ENCODE results near the gene THEMIS.

Gene THEMIS

DNA sequence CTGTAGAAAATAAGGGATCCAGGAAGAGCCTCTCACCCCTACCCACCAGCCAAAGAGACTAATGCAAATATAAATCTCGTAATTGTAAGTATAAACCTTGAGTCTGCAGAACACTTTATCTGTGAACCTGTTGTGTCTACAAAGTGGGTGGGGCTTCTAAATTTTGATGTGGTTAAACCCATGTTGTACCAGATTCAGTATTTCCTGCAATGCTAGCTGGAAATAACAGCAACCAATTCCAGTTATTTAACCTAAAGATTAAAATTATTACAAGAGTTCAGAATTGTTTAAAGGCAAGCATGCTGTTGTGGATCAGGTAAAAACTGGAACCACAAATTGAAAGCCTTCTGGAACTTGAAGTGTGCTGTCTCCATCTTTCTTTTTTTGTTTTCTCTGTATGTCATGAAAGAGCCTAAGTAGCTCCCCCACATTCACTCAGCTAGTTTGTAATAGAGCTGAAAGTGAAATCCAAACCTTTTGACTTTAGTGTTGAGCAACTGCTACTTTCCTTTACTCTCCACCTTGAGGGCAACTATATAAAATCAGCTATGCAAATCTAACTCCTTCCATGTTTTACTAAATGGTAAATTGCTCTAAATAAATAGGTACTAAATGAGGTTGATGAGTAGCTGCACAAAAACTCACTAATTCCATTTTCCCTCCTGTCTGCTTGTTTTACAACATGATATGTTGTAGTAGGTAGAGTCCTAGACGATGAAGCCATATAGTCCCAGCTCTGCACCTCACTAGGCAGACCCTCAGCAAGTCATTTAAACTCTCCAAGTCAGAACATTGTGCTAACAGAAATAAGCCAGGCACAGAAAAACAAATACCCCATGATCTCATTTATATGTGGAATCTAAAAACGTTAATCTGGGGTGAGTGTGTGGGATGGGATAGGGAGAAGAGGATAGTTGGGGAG, 17.9 kb upstream of the THEMIS start:
- no peaks in the 10 kb centered on the region for H3K9me3 ChIP-seq (ENCODE audit: low read length)
- no peak overlapping the region for H2AFZ ChIP-seq (ENCODE audit: low read length)
- H4K20me1 ChIP-seq (ENCODE audit: insufficient read depth, low read length): no peaks in the 10 kb centered on the region
- H3K36me3 ChIP-seq (ENCODE audit: insufficient read depth, low read length): no peaks in the 10 kb centered on the region
- H3K9me2 ChIP-seq (ENCODE audit: low read depth, low read length): no peaks in the 10 kb centered on the region
- H3F3A ChIP-seq (ENCODE audit: insufficient read depth, low read length): no peaks in the 10 kb centered on the region
- no peak overlapping the region for H3K9ac ChIP-seq (ENCODE audit: low read length)
- H3K4me1 ChIP-seq (ENCODE audit: insufficient read depth, low read length, severe bottlenecking): no peaks in the 10 kb centered on the region
- H3K27me3 ChIP-seq (ENCODE audit: insufficient read depth, low read length): no peaks in the 10 kb centered on the region
- no peaks in the 10 kb centered on the region for H3K79me2 ChIP-seq (ENCODE audit: insufficient read depth, low read length)
- TF ChIP-seq CTCF (IDR thresholded peaks at IDR 0.05; ENCODE audit: low read length) (no peak), EZH2 (IDR thresholded peaks at IDR 0.05; ENCODE audit: borderline replicate concordance, low read length) (no peak)
- H3K4me2 ChIP-seq (ENCODE audit: low read length): no peak overlapping the region
- H3K4me3 ChIP-seq (ENCODE audit: low read depth, low read length, poor library complexity, severe bottlenecking): no peak overlapping the region
- no peak overlapping the region for H3K27ac ChIP-seq (ENCODE audit: low read depth, low read length, poor library complexity, severe bottlenecking)

DNA sequence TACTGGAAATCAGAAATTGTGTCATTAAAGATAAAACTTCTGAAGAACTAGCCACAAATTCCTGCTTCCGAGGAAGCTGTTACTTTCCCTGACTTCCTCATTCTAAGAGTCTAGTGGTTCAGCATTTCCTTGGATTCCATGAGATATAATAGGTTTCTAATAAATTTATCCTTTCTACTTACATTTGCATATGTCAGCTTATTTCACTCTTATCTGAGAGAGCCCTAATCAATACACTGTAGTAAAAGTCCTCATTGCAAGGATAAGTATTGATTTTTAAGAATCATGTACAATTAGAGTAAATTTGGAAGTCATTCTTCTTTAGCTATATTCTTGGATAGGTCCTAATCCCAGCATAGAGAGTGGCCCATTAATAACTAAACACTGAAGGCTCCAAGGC, 16.9 kb upstream of the THEMIS start:
- Histone ChIP-seq H3K36me3 (ENCODE audit: insufficient read depth, low read length) (no peaks in the 10 kb centered on the region), H3K9me2 (ENCODE audit: low read depth, low read length) (no peaks in the 10 kb centered on the region), H3K27ac (ENCODE audit: low read depth, low read length, poor library complexity, severe bottlenecking) (no peak overlapping the region), H3K4me2 (ENCODE audit: low read length) (no peak overlapping the region), H3F3A (ENCODE audit: insufficient read depth, low read length) (no peaks in the 10 kb centered on the region), H3K9ac (ENCODE audit: low read length) (no peak overlapping the region), H3K4me1 (ENCODE audit: insufficient read depth, low read length, severe bottlenecking) (no peaks in the 10 kb centered on the region), H3K9me3 (ENCODE audit: low read length) (no peaks in the 10 kb centered on the region), H3K27me3 (ENCODE audit: insufficient read depth, low read length) (no peaks in the 10 kb centered on the region), H4K20me1 (ENCODE audit: insufficient read depth, low read length) (no peaks in the 10 kb centered on the region), H3K79me2 (ENCODE audit: insufficient read depth, low read length) (no peaks in the 10 kb centered on the region), H2AFZ (ENCODE audit: low read length) (no peak overlapping the region), H3K4me3 (ENCODE audit: low read depth, low read length, poor library complexity, severe bottlenecking) (no peak overlapping the region)
- TF ChIP-seq CTCF (IDR thresholded peaks at IDR 0.05; ENCODE audit: low read length) (no peak), EZH2 (IDR thresholded peaks at IDR 0.05; ENCODE audit: borderline replicate concordance, low read length) (no peak)

- Histone ChIP-seq H3K4me3 (ENCODE audit: low read depth, low read length, poor library complexity, severe bottlenecking) (no peak overlapping the region), H3K9ac (ENCODE audit: low read length) (no peak overlapping the region), H3K36me3 (ENCODE audit: insufficient read depth, low read length) (no peaks in the 10 kb centered on the region), H3K9me2 (ENCODE audit: low read depth, low read length) (no peaks in the 10 kb centered on the region), H3K79me2 (ENCODE audit: insufficient read depth, low read length) (no peaks in the 10 kb centered on the region), H4K20me1 (ENCODE audit: insufficient read depth, low read length) (no peaks in the 10 kb centered on the region), H3K4me2 (ENCODE audit: low read length) (no peak overlapping the region), H3F3A (ENCODE audit: insufficient read depth, low read length) (no peaks in the 10 kb centered on the region), H3K9me3 (ENCODE audit: low read length) (no peaks in the 10 kb centered on the region), H3K27me3 (ENCODE audit: insufficient read depth, low read length) (no peaks in the 10 kb centered on the region), H3K4me1 (ENCODE audit: insufficient read depth, low read length, severe bottlenecking) (no peaks in the 10 kb centered on the region), H2AFZ (ENCODE audit: low read length) (no peak overlapping the region), H3K27ac (ENCODE audit: low read depth, low read length, poor library complexity, severe bottlenecking) (no peak overlapping the region)
- no peak for TF ChIP-seq CTCF (IDR thresholded peaks at IDR 0.05; ENCODE audit: low read length)
- TF ChIP-seq EZH2 (IDR thresholded peaks at IDR 0.05; ENCODE audit: borderline replicate concordance, low read length): no peak
Measured at GRCh38 chr6:127914240-127914639, 13.4 kb upstream of the THEMIS start.

Data from OCI-LY1 (cell line).